Fibroblast of skin of right quadriceps (primary cell): ENCODE data around the gene ICE1.
"Not testable (repeated sequence)": the region's sequence is repeated elsewhere in the genome, so short reads cannot be mapped to it uniquely, and the experiment has no call there.

ENCODE experiments used
- DNase-seq: peaks from one replicate; pipeline ENCODE4 v3.0.0-alpha.2; 2013

ICE1 gene

DNA sequence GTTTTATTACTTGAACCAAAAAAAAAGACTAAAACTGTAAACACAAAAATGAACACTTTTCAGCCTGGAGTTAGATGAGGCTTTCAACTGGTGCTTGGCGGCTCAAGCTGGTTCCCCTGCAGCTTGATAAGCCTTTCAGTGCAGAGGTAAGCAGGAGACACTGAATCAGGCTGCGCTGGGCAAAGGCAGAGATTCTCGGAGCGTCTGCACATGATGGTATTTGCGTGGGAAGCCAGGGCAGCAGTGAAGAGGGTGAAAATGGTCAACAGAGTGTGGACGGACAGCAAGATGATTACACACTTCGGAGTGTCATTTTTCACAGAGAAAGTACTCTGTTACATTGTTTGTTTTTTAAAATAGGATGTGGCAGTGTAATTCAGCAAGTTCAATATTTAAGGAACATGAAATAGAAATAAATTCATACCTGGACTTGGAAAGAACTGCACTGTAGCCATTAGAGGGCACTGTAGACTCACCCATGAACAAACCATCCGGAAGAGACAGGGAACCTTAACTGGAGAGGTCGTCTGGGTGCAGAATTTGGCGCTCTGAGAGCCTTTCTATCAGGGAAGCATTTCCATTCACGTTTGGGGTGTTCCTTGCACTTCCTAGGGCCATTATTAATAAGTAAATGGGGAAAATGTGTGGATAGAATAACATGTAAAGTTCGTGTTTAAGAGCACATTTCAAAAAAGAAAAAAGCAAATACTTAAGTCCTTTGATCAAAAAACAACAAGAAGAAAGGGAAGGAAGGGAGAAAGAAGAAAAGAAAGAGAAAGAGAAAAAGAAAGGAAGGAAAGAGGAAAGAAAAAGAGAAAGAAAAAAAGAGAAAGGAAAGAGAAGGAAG lies 69.8 kb downstream of the ICE1 start:
- peak; percentile 43 for DNase-seq

DNA sequence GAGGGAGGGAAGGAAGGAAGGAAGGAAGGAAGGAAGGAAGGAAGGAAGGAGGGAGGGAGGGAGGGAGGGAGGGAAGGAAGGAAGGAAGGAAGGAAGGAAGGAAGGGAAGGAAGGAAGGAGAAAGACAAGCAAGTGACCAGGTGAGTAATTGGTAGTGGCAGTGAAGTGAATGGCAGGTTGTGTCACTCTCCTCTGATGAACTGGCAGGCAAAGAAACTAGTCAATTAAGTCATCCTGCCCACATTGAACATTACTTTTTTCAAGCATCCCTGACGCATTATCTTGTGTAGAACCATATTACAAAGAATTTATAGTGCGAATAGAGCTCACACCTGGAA lies 70.4 kb downstream of the ICE1 start:
- not testable (repeated sequence) for DNase-seq

DNA sequence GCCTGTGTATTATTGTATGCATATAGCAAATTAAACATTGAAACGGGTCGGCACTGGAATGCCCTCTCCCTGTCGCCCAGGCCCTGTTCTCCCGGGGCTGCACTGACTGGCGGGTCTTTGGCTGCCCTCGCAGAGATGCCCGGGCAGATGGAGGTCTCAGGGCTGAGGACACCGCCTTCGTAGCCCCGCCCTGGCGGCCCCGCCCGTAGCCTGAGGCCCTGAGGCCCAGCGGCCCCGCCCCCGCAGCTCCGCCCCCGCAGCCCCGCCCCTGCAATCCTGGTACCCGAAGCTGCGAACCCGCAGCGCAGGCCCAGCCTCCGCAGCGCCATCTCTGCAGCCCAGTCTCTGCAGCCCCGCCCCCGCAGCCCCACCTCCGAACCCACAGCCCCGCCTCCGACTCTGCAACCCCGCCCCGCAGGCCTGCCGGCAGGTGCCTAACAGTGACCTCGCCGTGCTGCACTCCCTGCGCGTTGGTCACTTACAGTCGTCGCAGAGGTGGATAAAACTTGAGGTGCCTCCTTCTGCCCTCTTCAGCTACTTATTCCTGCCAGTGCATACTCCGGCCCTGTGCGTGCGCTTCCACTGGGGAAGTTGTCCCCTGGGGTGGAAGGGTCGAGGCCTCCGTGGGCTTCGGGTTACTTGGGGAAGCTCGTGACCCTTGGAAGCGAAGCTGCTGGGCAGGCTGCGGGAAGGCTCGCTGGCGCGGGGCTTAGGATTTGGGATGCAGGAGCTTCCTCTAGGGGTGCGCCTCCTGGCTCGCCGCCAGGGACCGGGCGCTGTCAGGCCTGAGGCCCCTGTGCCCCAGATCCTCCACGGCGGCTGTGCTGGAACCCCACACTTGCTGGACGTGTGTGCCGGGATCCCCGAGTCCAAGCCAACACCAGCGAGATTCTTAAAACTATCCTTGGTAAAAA lies 72.3 kb downstream of the ICE1 start:
- peak; percentile 40 for DNase-seq

DNA sequence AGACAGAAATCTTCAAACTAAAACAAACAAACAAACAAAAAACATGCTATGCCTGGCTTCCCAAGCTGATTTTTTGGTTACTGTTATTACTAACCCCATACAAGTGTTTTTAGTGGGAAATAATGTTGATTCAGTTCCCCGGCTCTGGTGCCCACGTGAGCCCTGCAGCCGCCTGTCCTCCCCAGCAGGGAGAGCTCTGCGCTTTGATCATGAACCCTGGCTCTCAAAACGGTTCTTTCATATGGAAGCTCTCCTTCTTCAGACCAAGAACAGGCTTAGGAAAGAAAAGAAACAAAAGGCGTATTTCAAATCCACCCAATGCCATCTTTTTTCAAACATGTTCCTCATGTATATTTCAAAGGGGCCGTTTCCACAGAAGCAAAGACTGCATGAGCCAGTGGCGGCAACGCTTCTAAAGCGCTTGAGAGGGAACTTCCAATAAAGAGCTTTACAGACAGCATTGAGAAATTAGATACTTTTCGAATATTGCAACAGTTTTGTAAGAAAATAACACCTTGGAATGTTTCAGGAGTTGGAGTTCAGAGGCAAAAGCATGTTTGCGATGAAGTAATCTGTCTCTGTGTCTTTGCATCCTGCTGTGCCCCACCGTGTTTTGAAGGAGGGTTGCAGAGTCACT lies 74.8 kb downstream of the ICE1 start:
- DNase-seq = peak; percentile 37

DNA sequence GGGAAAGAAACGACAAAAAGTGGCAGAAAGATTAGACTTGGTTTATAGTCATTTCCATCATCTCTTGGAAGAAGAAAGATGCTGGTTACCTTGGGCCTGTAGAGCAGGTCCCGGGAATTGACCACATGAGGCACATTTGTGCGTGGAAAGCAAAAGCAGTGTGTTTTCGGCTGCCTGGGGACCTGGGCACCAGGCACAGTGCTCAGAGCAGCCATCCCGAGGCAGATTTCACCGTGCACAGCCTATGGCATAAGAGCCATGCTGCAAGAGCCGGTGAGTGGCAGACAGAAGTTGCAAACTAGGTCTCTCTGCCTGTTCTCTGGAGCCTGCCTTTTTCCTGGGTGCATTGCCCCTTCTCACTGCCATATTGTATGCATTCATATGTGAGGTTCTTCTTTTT lies 77.0 kb downstream of the ICE1 start:
- no peak for DNase-seq

DNA sequence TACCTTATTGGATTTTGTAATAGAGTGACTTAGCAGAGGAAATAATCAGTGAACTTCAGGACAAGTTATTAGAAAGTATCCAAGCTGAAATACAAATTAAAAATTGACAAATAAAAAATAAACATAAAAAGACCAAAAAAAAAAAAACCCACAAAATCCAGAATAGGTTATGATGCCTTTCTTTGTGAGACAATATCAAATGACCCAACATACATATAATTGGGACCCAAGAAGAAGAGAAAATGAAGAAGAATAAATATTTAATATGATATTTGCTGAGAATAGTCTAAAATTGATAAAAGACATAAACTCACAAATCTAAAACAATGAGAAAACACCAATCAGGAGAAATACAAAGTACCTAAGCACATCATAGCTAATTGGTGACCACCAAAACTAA lies 81.8 kb downstream of the ICE1 start:
- DNase-seq = no peak

DNA sequence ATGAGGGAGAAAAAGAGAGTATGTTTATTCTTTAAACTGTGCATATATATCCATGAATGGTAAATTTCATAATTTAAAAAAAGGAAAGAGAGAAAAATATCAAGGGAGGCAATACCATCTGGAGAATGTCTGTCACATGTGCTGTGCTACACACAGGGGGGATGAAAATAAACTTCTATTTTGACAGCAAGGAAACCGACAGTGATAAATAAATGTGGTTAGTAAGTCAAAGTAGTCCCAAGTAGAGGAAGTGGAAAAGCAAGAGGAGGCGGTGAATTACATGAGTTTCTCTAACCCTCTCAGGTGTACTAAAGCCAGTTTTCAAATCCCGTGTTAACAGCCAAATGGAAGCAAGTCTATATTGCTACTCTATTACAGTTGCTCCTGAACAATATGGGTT lies 83.3 kb downstream of the ICE1 start:
- no peak for DNase-seq

DNA sequence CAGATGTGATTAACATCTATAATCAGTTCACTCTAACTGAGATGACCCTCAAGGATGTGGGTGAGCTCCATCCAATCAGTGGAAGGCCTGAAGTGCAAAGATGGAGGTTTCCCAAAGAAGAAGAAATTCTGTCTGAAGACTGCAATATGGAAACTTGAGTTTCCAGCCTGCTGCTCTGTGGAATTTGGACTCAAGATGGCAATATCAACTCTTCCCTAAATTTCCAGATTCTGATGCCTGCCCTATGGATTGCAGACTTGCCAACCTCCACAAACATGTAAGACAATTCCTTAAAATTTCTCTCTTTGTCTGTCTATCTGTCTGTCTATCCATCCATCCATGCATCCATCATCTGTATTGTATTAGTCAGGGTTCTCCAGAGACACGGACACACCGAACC lies 85.9 kb downstream of the ICE1 start:
- DNase-seq = no peak

DNA sequence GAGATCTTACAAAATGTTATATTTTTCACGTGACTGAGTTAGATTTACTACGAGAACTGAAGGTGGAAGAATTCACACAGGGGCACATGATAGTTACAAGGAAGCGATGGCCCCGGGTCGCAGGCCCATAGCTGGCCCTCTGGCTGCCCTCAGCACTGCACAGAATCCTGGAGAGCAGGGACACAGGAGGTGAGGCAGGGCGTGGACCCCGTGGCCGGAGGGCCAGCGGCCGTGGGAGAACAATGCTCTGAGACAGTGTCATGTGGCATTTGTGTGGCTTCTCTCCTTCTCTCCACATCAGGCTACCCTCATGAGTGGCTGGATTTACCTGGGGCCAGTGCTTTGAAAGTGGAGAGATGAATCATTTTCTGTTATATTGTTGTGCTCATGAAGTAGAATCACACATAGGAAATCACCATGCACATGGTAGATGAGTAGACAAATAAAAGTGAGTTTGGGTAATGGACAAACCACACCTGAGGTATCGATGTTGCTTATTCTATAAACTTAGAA lies 89.5 kb downstream of the ICE1 start:
- no peak for DNase-seq

DNA sequence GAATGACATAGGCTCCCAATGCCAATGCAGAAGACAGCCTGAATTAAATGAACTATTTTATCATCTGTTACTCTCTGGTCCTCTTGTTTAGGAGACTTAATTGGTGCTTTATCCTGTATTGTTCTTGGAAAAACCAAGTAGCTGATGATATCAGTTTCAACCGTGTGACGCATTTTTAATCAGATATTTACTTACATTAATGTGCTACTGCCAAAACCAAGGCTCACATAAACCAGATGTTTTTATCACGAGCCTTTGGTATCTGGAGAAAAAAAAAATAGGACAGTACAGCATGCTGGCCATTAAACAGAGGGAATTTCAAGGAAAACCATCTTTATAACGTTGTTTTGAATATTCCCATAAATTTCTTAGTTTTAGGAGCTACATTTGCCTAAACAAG lies 90.1 kb downstream of the ICE1 start:
- DNase-seq = no peak

DNA sequence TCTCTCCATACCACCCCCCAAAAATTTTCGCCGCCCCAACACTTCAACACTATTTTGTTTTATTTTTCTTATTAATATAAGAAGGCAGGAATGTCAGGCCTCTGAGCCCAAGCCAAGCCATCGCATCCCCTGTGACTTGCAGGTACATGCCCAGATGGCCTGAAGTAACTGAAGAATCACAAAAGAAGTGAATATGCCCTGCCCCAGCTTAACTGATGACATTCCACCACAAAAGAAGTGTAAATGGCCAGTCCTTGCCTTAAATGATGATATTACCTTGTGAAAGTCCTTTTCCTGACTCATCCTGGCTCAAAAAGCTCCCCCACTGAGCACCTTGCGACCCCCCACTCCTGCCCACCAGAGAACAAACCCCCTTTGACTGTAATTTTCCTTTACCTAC lies 98.1 kb downstream of the ICE1 start:
- DNase-seq = not testable (repeated sequence)

DNA sequence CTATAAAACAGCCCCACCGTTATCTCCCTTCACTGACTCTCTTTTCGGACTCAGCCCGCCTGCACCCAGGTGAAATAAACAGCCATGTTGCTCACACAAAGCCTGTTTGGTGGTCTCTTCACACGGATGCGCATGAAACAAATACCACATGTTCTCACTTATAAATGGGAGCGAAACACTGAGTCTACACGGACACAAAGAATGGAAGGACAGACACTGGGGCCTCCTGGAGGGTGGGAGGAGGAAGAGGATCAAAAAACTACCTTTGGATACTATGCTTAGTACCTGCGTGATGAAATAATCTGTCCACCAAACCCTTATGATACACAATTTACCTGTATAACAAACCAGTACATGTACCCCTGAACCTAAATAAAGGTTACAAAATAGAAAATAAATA lies 98.6 kb downstream of the ICE1 start:
- no peak for DNase-seq

DNA sequence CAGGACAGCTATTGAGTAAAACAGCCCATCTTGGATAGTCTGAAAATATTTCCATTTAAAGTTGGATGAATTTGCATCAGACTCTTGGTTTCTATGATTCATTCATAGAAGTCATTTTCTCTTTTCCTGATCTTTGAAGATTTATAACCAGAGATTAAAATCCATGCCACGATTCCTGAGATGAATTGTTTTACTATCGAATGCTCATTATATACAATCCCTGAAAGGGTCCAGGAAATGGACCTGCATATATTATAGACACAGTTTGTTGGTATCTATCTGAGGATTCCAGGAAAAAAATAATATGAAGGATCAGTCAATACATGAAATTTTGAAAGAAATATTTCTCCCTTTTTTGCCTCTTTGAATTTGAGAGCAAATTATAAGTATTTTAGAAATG lies 99.0 kb downstream of the ICE1 start:
- DNase-seq = no peak

DNA sequence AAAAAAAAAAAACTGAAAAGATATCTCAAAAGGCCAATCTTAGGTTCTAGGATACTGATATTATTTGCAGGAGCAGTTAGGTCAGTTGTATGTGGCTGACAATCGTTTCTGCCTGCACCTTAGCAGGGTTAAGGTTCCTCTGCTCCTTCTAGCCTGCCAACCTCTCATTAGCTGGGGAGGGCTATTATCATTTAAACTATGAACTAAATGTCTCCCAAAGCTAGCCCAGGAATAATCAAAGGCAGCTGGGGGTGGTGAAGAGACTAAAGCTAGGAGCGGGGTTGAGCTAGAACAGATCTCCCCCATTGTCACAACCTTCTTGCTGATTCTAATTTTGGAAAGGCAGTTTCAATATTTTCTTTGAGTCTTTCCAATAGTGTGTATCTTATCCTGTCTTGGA lies 99.9 kb downstream of the ICE1 start:
- DNase-seq = no peak

DNA sequence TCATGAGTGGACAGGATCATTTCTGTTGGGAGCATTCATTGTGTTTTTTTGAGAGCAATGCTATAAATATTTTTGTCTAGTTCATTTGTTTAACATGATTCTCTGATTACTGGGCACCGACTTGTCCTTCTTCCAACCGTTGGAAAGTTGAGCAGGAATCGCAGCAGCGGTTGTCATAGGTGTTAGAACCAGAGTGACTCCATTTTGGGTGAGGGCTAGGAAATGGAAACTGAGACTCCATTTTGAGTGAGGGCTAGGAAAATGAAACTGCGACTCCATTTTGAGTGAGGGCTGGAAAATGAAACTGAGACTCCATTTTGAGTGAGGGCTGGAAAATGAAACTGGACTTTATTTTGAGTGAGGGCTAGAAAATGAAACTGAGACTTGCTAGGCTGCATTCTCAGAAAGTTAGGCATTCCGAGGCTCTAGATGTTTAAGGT lies 100.6 kb downstream of the ICE1 start:
- no peak for DNase-seq

DNA sequence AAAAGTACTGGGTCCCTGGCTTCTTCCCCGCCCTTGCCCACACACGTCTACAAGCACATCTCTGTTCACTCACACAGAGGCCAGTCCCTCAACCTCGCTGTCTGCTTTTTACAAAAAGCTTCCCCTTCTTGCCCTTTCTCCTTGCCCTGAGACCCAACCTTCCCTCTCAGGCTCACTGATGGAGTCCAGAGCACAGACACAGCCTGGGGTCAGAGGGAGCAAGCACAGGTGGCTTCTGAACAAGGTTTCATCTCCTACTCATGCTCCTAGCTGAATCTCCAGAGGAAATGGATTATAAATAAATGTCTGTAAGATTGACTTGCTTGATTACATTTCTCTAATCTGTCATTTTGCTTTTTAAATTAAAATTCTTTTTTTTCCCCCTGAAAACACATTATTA lies 101.8 kb downstream of the ICE1 start:
- DNase-seq = no peak

DNA sequence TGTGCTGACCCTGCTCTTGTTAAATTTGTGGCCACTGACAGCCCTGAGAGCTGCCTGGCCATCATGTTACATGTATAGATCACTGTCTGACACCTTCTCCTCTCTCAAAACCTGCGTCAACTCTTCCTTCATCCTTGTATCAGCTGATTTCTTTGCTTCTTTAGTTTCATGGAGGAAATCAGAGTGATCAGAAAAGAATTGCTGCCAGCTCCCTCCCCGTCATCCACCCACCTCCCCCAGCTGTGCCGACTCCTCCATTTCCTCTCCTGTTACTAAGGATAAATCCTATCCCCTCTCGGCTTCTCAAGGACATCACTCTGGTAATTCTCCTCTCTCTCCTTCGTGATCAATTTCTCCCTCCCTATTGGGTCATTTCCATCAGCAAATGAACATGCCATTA lies 108.9 kb downstream of the ICE1 start:
- no peak for DNase-seq

DNA sequence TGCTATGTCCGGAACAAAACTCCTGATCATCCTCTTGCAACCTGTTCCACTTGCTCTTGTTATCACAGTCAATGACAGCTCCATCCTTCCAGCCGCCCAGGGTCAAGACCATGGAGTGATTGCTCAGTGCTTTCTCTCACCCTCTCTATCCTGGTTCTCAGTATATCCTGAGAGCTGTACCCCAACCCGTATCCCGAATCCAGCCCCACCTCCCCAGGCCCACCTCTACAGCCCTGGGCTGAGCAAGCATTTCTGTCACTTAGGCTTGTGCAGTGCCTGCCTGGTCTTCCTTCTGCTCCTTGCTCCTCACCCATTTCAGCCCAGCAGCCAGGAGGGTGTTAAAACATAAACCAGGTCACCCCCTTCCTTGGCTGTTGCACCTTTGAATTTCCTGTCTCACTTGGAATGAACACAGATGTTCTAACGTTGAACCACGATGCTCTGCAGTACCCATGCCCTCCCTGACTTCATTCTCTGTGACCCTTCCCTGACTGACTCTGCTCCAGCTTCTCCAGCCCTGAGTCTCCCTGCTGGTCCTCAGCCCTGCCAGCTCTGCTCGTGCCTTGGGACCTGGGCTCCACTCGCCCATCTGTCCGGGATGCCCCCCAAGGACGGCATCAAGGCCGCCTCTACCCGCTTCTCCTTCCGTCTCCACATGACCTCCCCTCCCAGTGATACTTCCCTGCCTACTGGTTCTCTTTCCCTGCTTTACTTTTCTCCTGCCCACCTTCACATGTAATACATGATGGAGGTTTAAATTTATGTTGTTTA lies 110.0 kb downstream of the ICE1 start:
- no peak for DNase-seq

DNA sequence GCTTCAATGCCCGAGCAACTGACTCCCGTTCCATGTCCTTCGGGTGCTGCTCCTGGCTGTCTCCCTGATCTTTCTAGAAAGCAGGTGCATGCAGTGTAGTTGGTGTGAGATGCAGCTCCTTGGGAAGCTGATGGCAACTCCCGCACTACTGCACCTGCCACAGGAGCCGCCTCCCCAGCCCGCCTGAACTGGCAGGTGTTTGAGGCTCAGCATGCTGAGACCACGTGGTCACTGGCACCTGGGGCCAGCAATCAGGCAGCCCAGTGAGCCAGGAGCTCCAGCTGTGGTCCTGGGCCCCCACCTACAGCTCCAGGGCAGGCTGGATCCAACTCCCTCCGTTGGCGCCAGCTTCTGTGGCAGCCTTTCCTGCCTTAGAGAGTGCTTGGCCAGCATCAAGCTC lies 111.5 kb downstream of the ICE1 start:
- no peak for DNase-seq

DNA sequence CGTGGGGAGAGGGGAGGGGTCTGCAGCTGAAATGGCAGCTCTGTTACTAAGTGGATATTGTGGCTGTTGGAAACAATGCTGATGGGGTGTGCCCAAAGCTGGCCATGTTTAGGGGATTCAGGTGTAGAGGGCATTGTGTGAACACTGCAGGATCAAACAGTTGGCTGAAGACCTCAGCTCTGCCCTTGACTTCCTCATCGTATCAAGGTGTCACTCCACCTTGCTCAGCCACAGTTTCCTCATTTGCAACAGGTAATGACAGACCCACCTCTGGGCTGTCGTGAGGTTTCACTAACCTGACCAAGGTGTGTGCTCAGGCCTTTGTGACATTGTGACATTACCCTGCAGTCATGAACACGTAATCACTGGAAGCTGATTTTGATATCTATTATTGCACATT lies 111.9 kb downstream of the ICE1 start:
- DNase-seq = no peak

DNA sequence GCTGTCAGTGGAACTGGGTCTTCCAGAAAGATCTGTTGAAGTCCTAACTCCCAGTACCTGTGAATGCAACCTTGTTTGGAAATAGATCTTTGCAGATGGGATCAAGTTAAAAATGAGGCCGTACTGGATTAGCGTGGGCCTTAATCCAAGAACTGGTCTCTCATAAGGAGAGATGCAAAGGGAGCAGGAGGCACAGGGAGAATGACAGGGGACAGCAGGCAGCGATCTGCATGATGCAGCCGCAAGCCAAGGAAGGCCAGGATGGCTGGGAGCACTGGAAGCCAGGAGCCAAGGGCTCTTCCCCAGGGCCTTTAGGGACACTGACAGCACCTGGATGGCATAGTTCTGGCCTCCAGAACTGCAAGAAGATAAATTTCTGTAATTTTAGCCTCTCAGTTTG lies 114.4 kb downstream of the ICE1 start:
- DNase-seq = no peak

DNA sequence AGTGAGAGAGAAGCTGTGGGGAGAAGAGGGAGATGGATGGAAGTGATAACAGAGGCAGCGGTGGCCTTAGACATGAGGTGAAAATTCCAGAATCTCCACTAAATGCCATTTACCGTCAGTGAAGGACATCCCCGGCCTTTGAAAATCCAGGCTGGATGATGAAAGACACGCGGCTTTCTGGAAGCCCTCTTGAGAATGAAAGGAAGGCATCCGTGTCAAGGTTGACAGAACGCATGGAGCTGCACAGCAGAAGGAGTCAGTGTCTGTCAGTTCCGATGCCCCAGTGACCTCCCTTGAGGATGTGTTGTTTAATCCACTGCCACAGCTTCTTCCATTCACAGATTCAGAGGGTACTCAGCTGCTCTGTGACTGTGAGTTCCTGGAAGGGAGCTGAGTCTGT lies 114.9 kb downstream of the ICE1 start:
- no peak for DNase-seq

DNA sequence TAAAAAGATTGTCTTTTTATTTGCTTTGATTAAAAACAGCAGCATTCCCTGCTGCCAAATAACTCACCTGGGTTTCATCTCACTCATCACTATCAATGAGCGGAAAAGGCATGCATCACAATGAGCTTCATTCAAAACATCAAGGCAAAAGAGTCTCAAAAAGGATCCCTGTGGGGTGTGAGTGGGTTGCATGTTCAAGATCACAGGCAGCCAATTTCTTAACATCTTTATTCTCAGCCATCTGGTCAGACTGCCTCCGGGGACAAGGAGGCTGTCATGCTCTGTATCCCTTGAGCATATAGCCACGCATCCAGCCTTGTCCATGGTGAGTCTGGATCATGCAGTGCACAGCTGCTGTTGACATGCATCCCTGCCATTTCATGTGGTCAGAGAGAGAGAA lies 117.1 kb downstream of the ICE1 start:
- DNase-seq = no peak
